GM21390 (cell line): Measurements from ENCODE around the gene CRISP2.
"Not testable (repeated sequence)": the region's sequence is repeated elsewhere in the genome, so short reads cannot be mapped to it uniquely, and the experiment has no call there.

Experiments
- ATAC-seq: cut with Tn5 transposase; IDR thresholded peaks from one replicate; pipeline ENCODE4 v1.9.1; 2021; ENCODE audit not compliant: unreplicated experiment

CRISP2 gene

GRCh38 chr6:49713346-49713745 lies at the start of gene CRISP2:
TSS of gene CRISP2 (minus strand) at chr6:49713543. CDS start at chr6:49709196, 4,347 bp downstream.
- no peak for ATAC-seq

GRCh38 chr6:49744259-49744658 lies 30.9 kb upstream of the CRISP2 start, which contains the start of gene CRISP3:
TSS of gene CRISP3 (minus strand) at chr6:49744388. CDS start at chr6:49744367, 21 bp downstream.
- no peak for ATAC-seq

- ATAC-seq, result no peak
Observed at GRCh38 chr6:49743429-49743828, 30.1 kb upstream of the CRISP2 start.

- ATAC-seq, result no peak
Observed at GRCh38 chr6:49739423-49739822, 26.1 kb upstream of the CRISP2 start.

GRCh38 chr6:49736017-49736508 lies 22.7 kb upstream of the CRISP2 start:
- no peak for ATAC-seq

- ATAC-seq, result no peak
Observed at GRCh38 chr6:49733680-49734079, 20.3 kb upstream of the CRISP2 start.

- ATAC-seq, result no peak
Observed at GRCh38 chr6:49732781-49733180, 19.4 kb upstream of the CRISP2 start.

- ATAC-seq, result no peak
Observed at GRCh38 chr6:49730251-49730650, 16.9 kb upstream of the CRISP2 start.

GRCh38 chr6:49723917-49724316 lies 10.6 kb upstream of the CRISP2 start:
- not testable (repeated sequence) for ATAC-seq

GRCh38 chr6:49721297-49721696 lies 8.0 kb upstream of the CRISP2 start:
- no peak for ATAC-seq

- no peak for ATAC-seq
Observed at GRCh38 chr6:49720372-49720771, 7.0 kb upstream of the CRISP2 start.

- no peak for ATAC-seq
Observed at GRCh38 chr6:49698478-49698877, 14.9 kb downstream of the CRISP2 start.

- no peak for ATAC-seq
Observed at GRCh38 chr6:49693512-49693911, 19.8 kb downstream of the CRISP2 start.

- ATAC-seq, result no peak
Observed at GRCh38 chr6:49692534-49692933, 20.8 kb downstream of the CRISP2 start.

- no peak for ATAC-seq
Observed at GRCh38 chr6:49676671-49677281, 36.6 kb downstream of the CRISP2 start.

- ATAC-seq, result no peak
Observed at GRCh38 chr6:49675816-49676215, 37.5 kb downstream of the CRISP2 start.

GRCh38 chr6:49668083-49668511 lies 45.2 kb downstream of the CRISP2 start:
- ATAC-seq, result no peak

- no peak for ATAC-seq
Observed at GRCh38 chr6:49666930-49667757, 46.2 kb downstream of the CRISP2 start.

- ATAC-seq, result no peak
Observed at GRCh38 chr6:49666480-49666879, 46.9 kb downstream of the CRISP2 start.

GRCh38 chr6:49664817-49665216 lies 48.5 kb downstream of the CRISP2 start:
- no peak for ATAC-seq

GRCh38 chr6:49664054-49664453 lies 49.3 kb downstream of the CRISP2 start:
- not testable (repeated sequence) for ATAC-seq

- no peak for ATAC-seq
Observed at GRCh38 chr6:49662892-49663261, 50.5 kb downstream of the CRISP2 start.
